Measurements from ENCODE around the gene ABR. TPM values are rescaled to one million over a fixed set of nuclear protein-coding genes. Genes with fewer than 3 reads are reported as not detected.

ABR gene
- total and polyA plus RNA-seq, 7 donors = 30.4 to 146 (median 79.3) TPM

- H3K4me3 ChIP-seq = no peak overlapping the region
- DNase-seq = no peak
- H3K9me3 ChIP-seq = no peaks in the 10 kb centered on the region
- WGBS, 2 donors = 59 to 86% methylated on average over 25 of the region's 25 CpGs
- no peak overlapping the region for H3K27ac ChIP-seq
- intact Hi-C loops (cut with DNase I) = no loop called here
- TF ChIP-seq CTCF (IDR thresholded peaks at IDR 0.05) = no peak
- no peak for TF ChIP-seq POLR2AphosphoS5 (IDR thresholded peaks at IDR 0.05)
- no peak for TF ChIP-seq EP300 (IDR thresholded peaks at IDR 0.05)
- TF ChIP-seq POLR2A (IDR thresholded peaks at IDR 0.05) = no peak
- peaks cover 0 to 8% (median 4%) of the 10 kb centered on the region in 4 donors for H3K4me1 ChIP-seq
- H3K27me3 ChIP-seq = no peaks in the 10 kb centered on the region
- peaks cover 7 to 61% (median 29%) of the 10 kb centered on the region in 4 donors for H3K36me3 ChIP-seq
Measured at GRCh38 chr17:1073241-1073962, 106.4 kb downstream of the ABR start.

- TF ChIP-seq POLR2A (IDR thresholded peaks at IDR 0.05) (no peak), EP300 (IDR thresholded peaks at IDR 0.05) (no peak), POLR2AphosphoS5 (IDR thresholded peaks at IDR 0.05) (no peak), CTCF (IDR thresholded peaks at IDR 0.05) (no peak)
- no peak overlapping the region for H3K27ac ChIP-seq
- H3K27me3 ChIP-seq = no peaks in the 10 kb centered on the region
- DNase-seq = no peak
- no peaks in the 10 kb centered on the region for H3K4me1 ChIP-seq
- intact Hi-C loops (cut with DNase I) = no loop called here
- peaks cover 10 to 65% (median 34%) of the 10 kb centered on the region in 4 donors for H3K36me3 ChIP-seq
- H3K9me3 ChIP-seq = no peaks in the 10 kb centered on the region
- H3K4me3 ChIP-seq = no peak overlapping the region
- 93 to 94% methylated on average over 20 of the region's 20 CpGs for WGBS, 2 donors
Measured at GRCh38 chr17:1072551-1072961, 107.2 kb downstream of the ABR start.

GRCh38 chr17:1071103-1071825 lies 108.5 kb downstream of the ABR start:
- no peaks in the 10 kb centered on the region for H3K4me1 ChIP-seq
- H3K36me3 ChIP-seq = peaks cover 11 to 70% (median 42%) of the 10 kb centered on the region in 4 donors
- no peaks in the 10 kb centered on the region for H3K27me3 ChIP-seq
- DNase-seq = no peak
- 93 to 95% methylated on average over 29 of the region's 29 CpGs for WGBS, 2 donors
- no peak overlapping the region for H3K27ac ChIP-seq
- intact Hi-C loops (cut with DNase I) = no loop called here
- no peaks in the 10 kb centered on the region for H3K9me3 ChIP-seq
- TF ChIP-seq CTCF (IDR thresholded peaks at IDR 0.05) = no peak
- TF ChIP-seq POLR2AphosphoS5 (IDR thresholded peaks at IDR 0.05) = no peak
- no peak for TF ChIP-seq POLR2A (IDR thresholded peaks at IDR 0.05)
- no peak for TF ChIP-seq EP300 (IDR thresholded peaks at IDR 0.05)
- no peak overlapping the region for H3K4me3 ChIP-seq

GRCh38 chr17:1070411-1070810 lies 109.4 kb downstream of the ABR start:
- WGBS, 2 donors = 90 to 91% methylated on average over 21 of the region's 21 CpGs
- no peaks in the 10 kb centered on the region for H3K27me3 ChIP-seq
- no peak for TF ChIP-seq EP300 (IDR thresholded peaks at IDR 0.05)
- TF ChIP-seq POLR2A (IDR thresholded peaks at IDR 0.05) = no peak
- no peak for TF ChIP-seq POLR2AphosphoS5 (IDR thresholded peaks at IDR 0.05)
- no peak for TF ChIP-seq CTCF (IDR thresholded peaks at IDR 0.05)
- no peak overlapping the region for H3K27ac ChIP-seq
- no peak for DNase-seq
- intact Hi-C loops (cut with DNase I) = no loop called here
- H3K4me3 ChIP-seq = no peak overlapping the region
- H3K4me1 ChIP-seq = no peaks in the 10 kb centered on the region
- H3K36me3 ChIP-seq = peaks cover 16 to 75% (median 45%) of the 10 kb centered on the region in 4 donors
- no peaks in the 10 kb centered on the region for H3K9me3 ChIP-seq
